ENCODE measurements around the gene PTRH2.

DNA sequence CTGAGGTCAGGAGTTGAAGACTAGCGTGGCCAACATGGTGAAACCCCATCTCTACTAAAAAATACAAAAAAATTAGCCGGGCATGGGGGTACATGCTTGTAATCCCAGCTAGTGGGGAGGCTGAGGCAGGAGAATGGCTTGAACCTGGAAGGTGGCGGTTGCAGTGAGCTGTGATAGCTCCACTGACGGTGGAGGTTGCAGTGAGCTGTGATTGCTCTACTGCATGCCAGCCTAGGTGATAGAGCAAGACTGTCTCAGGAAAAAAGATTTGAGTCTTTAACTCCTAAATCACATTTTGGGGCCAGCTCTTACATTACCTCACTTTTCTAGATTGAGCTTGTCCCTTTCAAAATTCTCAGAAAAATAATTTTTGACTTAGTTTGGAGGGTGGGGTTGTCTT lies 15.4 kb upstream of the PTRH2 start:
- no peak for TF ChIP-seq POLR2AphosphoS5 (IDR thresholded peaks at IDR 0.05; ENCODE audit: low read depth, low read length)
- TF ChIP-seq REST (IDR thresholded peaks at IDR 0.05; ENCODE audit: insufficient read depth in 1 of 2, low read depth in 2 of 2, low read length in 2 of 2), result no peak

Measured in PFSK-1 (cell line).